Left lung (tissue), 10 donors: Measurements from ENCODE around the gene RANGAP1. TPM values are rescaled to one million over a fixed set of nuclear protein-coding genes. Genes with fewer than 3 reads are reported as not detected.

Experiments
- ATAC-seq: fragments of 200-7000 bp; cut with Tn5 transposase; one replicate; pipeline ENCODE4 v1.9.1; 2020; ENCODE audit warnings: moderate library complexity
- DNase-seq, 4 donors: peaks; one replicate each; pipeline ENCODE4 v3.0.0-alpha.2; 2013 to 2020
- H3K27ac ChIP-seq, 2 donors: fragments of 200-600 bp; sonication (generic) in 1 of 2; one replicate each; pipeline versions ENCODE4 v1.5.0 to v1.8.0; 2020 to 2021
- H3K27me3 ChIP-seq, 2 donors: fragments of 200-600 bp; sonication (generic) in 1 of 2; one replicate each; pipeline versions ENCODE4 v1.5.0 to v1.8.0; 2020 to 2021
- H3K36me3 ChIP-seq, 2 donors: fragments of 200-600 bp; sonication (generic) in 1 of 2; one replicate each; pipeline versions ENCODE4 v1.5.0 to v1.8.0; 2020 to 2021
- H3K4me1 ChIP-seq, 2 donors: fragments of 200-600 bp; one replicate each; pipeline ENCODE4 v1.8.0; 2021
- H3K4me3 ChIP-seq, 2 donors: fragments of 200-600 bp; sonication (generic) in 1 of 2; one replicate each; pipeline versions ENCODE4 v1.5.0 to v1.8.0; 2020 to 2021; ENCODE audit warnings: mild to moderate bottlenecking in 1 of 2
- H3K9me3 ChIP-seq, 2 donors: fragments of 200-600 bp; sonication (generic) in 1 of 2; one replicate each; pipeline versions ENCODE4 v1.5.0 to v1.8.0; 2020 to 2021
- CTCF ChIP-seq, 2 donors: fragments of 200-600 bp; sonication (generic) in 1 of 2; IDR thresholded peaks; one replicate each; pipeline versions ENCODE4 v1.5.0 to v1.8.0; 2021; ENCODE audit warnings: antibody characterized with exemption in 2 of 2
- intact Hi-C, 2 donors: fragments of 100-400 bp; cut with DNase I; formaldehyde crosslinking; loops; one replicate each; pipeline versions ENCODE4 v1.11.2 to v1.14.2; 2022
- polyA plus RNA-seq, 6 donors: library from polyadenylated mRNA; unstranded; fragments of 120-200 nt; gene quantifications; one replicate each; pipeline ENCODE4 v1.2.1, GENCODE V29; 2013; ENCODE audit not compliant: insufficient read length in 6 of 6
- total RNA-seq, 2 donors: library from RNA; stranded (reverse); fragmentation: NEBNext Ultra II Directional; extraction: Animal tissue kit (Norgen Biotek cat#: 25700); gene quantifications; one replicate each; pipeline ENCODE4 v1.2.1, GENCODE V29; 2021
- donor health status: DM: no; HTN: yes; CAD: no.
- donor health status: DM: no; HTN: no; CAD: no.

The RANGAP1 gene
- total and polyA plus RNA-seq, 8 donors: 35.0 to 65.8 (median 40.1) TPM

DNA sequence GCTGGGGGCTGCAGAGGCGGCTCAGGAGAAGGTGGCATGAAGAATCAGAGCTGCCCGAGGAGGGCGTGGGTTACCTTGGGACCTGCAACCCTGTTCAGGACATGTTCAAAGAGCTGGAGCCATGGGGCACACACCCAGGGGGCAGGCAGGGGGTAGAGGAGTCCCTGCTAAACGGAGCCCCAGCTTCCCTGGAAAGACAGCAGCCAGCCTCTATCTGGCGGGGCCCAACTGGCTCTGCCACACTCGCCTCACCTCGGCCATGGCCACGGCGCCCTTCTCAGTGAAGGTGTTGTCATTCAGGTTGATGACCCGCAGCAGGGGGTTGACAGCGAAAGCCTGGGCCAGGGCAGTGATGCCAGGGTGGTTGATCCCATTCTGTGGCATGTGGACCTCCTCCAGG is 28.3 kb downstream of the RANGAP1 start:
- H3K36me3 ChIP-seq: peaks cover 0 to 100% of the 10 kb centered on the region in 2 donors
- DNase-seq: no peak
- no peaks in the 10 kb centered on the region for H3K9me3 ChIP-seq
- no peak for TF ChIP-seq CTCF (IDR thresholded peaks at IDR 0.05)
- intact Hi-C loops: no loop called here
- no peak overlapping the region for H3K4me3 ChIP-seq
- no peak overlapping the region for H3K27ac ChIP-seq
- ATAC-seq: no peak
- H3K4me1 ChIP-seq: no peaks in the 10 kb centered on the region
- H3K27me3 ChIP-seq: no peaks in the 10 kb centered on the region

DNA sequence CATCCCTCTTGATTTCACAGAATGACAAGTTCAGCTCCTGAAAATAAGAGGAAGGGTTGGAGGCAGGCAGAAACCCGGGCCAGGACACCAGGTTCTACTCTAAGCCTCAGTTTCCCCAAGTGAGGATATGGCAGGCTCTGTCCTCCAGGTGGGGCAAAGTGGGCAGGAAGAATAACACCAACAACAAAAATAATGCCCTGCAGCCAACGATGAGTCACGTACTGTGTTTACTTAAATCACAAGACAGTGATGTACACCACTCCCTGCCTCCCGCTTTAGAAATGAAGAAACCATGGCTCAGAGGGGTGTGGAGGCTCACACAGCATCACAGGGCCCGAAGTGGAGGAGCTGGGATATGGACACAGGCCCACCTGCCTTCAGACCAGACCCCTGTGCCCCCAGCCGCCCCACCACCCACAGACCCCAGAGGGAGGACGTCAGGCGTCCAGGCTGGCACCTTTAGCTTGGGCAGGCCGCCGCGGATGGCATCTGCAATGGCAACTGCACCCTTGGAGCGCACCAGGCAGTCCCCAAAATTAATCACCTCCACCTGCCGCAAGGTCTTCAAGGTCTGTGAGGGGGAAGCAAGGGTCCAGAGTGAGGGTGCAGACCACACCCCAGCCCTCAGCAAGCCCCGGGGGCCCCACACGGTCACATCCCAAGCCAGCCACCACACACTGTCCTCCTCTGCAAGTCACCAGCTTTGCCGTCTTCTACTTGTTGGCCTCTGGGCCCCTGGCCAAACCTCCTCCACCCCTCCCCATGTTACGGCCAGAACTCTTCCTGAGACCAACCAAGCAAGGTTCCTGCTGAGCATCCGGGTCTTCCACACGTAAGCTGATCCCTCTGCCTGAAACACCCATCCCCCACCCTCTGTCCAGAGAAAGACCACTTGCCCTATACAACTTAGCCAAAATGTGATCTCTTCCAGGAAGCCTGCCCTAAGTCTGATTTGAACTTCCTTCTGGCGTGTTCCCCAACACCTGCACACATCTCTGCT is 29.4 kb downstream of the RANGAP1 start:
- Histone ChIP-seq H3K27ac (no peak overlapping the region), H3K9me3 (no peaks in the 10 kb centered on the region), H3K27me3 (no peaks in the 10 kb centered on the region), H3K4me3 (no peak overlapping the region), H3K36me3 (peaks cover 0 to 100% of the 10 kb centered on the region in 2 donors), H3K4me1 (no peaks in the 10 kb centered on the region)
- TF ChIP-seq CTCF (IDR thresholded peaks at IDR 0.05): no peak
- intact Hi-C loops: no loop called here
- ATAC-seq (no peak), DNase-seq (no peak)

GRCh38 chr22:41254230-41254629 is 31.8 kb downstream of the RANGAP1 start:
- intact Hi-C loops: no loop called here
- H3K4me3 ChIP-seq: no peak overlapping the region
- H3K4me1 ChIP-seq: no peaks in the 10 kb centered on the region
- H3K27ac ChIP-seq: no peak overlapping the region
- DNase-seq: no peak
- TF ChIP-seq CTCF (IDR thresholded peaks at IDR 0.05): no peak
- no peaks in the 10 kb centered on the region for H3K27me3 ChIP-seq
- H3K9me3 ChIP-seq: no peaks in the 10 kb centered on the region
- peaks cover 0 to 100% of the 10 kb centered on the region in 2 donors for H3K36me3 ChIP-seq
- ATAC-seq: no peak

GRCh38 chr22:41252365-41252764 is 33.6 kb downstream of the RANGAP1 start:
- peaks cover 0 to 100% of the 10 kb centered on the region in 2 donors for H3K36me3 ChIP-seq

More at GRCh38 chr22:41252365-41252764, 33.6 kb downstream of the RANGAP1 start:
- ATAC-seq: no peak
- no peak overlapping the region for H3K27ac ChIP-seq
- H3K4me3 ChIP-seq: no peak overlapping the region
- H3K27me3 ChIP-seq: no peaks in the 10 kb centered on the region
- intact Hi-C loops: no loop called here
- no peaks in the 10 kb centered on the region for H3K9me3 ChIP-seq
- DNase-seq: no peak
- H3K4me1 ChIP-seq: no peaks in the 10 kb centered on the region
- TF ChIP-seq CTCF (IDR thresholded peaks at IDR 0.05): no peak
